NT2/D1 (cell line): Measurements from ENCODE around the gene METTL15.
"Not testable (repeated sequence)": the region's sequence is repeated elsewhere in the genome, so short reads cannot be mapped to it uniquely, and the experiment has no call there.

Experiments used
- YY1 ChIP-seq: IDR thresholded peaks from 2 replicates; pipeline ENCODE4 v1.6.1; 2011; ENCODE audit not compliant: insufficient read length, insufficient read depth
- ZNF274 ChIP-seq: IDR thresholded peaks from 2 replicates; pipeline ENCODE4 v1.6.1; 2011; ENCODE audit warnings: mild to moderate bottlenecking, low read depth, low read length

GRCh38 chr11:28087693-28088092, 20.5 kb upstream of the METTL15 start:
- TF ChIP-seq YY1, ZNF274: not testable (repeated sequence)
